GM19351 (cell line): ENCODE measurements around the gene RASEF.
"Not testable (repeated sequence)": the region's sequence is repeated elsewhere in the genome, so short reads cannot be mapped to it uniquely, and the experiment has no call there.

Source experiments
- ATAC-seq: cut with Tn5 transposase; IDR thresholded peaks from one replicate; pipeline ENCODE4 v1.9.1; 2021; ENCODE audit warnings: mild to moderate bottlenecking, moderate library complexity; ENCODE audit not compliant: unreplicated experiment

Gene RASEF

GRCh38 chr9:83062651-83063527 lies at the start of gene RASEF:
Gene RASEF, minus strand, starts transcription at chr9:83063142. Its CDS starts 275 bp downstream, at chr9:83062867.
- no peak for ATAC-seq

- no peak for ATAC-seq
These were observed 48.2 kb upstream of the RASEF start for GRCh38 chr9:83111169-83111568.

- no peak for ATAC-seq
These were observed 46.4 kb upstream of the RASEF start for GRCh38 chr9:83109296-83109695.

DNA sequence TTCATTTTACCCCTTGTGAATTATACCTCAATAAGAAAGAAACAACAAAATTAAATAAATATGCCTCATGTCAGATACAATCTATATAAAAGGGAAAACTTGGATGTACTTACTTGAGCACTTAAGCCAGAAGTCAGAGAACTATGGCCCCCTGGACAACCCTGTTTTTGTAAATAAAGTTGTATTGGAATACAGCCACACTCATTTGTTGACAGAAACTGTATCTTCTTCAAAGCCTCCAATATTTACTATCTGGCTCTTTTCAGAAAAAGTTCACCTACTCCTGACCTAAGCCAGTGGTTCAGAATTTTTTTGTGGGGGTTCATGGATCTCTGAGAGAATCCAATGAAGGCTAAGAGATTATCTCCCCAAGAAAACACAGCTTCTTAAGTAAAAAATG lies 45.3 kb upstream of the RASEF start:
- no peak for ATAC-seq

DNA sequence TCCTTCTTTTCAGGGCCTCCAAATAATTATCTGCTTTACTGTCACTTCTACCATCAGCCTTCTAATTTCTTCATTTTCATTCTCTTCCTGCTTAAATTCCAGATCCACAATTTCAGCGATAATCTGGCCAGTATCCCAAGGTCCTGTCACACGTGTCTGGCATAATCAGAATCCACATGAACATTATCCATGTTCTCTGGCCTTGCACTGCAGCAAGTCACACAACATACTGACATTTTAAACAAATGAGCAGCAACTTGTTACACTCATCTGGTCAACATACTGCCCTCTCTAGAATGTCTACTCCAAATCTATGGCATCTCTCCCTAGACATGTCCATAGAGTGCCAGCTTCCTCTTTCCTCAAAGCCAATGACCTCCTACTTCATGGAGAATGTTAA lies 43.8 kb upstream of the RASEF start:
- ATAC-seq: no peak

DNA sequence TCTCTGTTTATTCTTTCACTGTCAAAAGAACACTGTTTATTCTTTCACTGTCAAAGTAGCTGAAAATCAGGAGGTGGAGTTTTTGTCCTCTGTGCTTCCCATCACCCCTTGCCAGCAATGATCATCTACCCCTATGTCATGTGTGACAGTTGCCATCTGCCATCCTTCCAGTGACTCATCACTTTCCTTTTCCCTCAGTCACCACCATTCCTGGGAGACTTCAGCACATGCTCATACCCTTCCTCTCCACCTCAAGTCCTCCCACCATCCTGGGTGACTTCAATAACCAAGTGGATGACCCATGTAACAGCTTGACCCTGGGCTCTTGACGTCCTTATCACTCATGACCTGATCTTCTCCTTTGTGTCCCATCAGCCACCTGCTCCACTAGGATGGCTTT lies 43.3 kb upstream of the RASEF start:
- ATAC-seq: no peak

GRCh38 chr9:83097633-83098032 lies 34.7 kb upstream of the RASEF start:
- no peak for ATAC-seq

- ATAC-seq: not testable (repeated sequence)
These were observed 30.4 kb upstream of the RASEF start for GRCh38 chr9:83093311-83093710.

DNA sequence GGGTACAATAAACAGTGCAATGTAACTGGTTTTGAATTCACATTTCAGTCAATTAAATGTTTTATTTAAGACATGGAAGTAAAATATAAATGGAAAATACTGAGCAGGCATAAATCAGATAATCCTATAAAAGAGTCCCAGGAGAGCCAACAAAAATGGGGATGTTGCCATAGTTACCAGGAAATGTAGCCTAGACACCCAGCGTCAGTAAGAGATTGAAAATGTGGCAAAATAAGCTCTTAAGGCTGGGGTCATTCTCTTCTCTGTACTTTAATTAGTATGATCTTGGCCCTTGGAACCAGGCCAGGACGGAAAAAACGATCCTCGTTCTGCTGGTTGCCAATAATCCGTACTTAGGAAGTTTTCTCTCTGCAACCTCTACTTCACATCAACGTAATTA lies 18.9 kb upstream of the RASEF start:
- no peak for ATAC-seq

DNA sequence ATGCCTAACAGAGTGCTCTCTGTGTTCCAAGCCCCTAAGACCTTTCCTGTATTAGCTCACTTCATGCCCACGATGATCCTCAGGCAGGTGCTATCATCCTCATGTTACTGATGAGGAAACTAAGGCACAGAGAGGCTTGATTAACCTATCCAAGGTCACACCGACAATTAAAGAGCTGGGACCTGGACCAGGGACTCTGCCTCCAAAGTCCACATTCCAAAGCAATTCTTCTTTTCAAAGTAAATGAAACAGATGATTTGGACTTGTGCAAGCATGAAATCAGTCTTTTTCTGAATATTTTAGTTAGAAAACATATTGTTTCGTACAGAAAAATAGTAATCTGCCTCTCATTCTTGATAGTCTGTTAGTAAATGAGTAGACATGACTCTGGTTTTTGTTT lies 18.1 kb upstream of the RASEF start:
- no peak for ATAC-seq

- not testable (repeated sequence) for ATAC-seq
These were observed 13.0 kb upstream of the RASEF start for GRCh38 chr9:83075932-83076331.

DNA sequence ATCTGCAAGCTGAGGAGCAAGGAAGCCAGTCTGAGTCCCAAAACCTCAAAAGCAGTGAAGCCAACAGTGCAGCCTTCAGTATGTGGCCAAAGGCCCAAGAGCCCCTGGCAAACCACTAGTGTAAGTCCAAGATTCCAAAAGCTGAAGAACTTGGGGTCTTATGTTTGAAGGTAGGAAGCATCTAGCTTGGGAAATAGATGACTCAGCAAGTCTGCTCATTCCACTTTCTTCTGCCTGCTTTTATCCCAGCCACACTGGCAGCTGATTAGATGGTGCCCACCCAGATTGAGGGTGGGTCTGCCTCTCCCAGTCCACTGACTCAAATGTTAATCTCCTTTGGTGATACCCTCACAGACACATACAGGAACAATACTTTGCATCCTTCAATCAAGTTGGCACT lies 9.6 kb upstream of the RASEF start:
- not testable (repeated sequence) for ATAC-seq

- ATAC-seq: no peak
These were observed 8.7 kb upstream of the RASEF start for GRCh38 chr9:83071626-83072025.

GRCh38 chr9:83070261-83070660 lies 7.3 kb upstream of the RASEF start:
- no peak for ATAC-seq

GRCh38 chr9:83069651-83070050 lies 6.7 kb upstream of the RASEF start:
- no peak for ATAC-seq

- no peak for ATAC-seq
These were observed 5.5 kb upstream of the RASEF start for GRCh38 chr9:83068414-83068813.

- ATAC-seq: no peak
These were observed 4.6 kb upstream of the RASEF start for GRCh38 chr9:83067579-83067978.

DNA sequence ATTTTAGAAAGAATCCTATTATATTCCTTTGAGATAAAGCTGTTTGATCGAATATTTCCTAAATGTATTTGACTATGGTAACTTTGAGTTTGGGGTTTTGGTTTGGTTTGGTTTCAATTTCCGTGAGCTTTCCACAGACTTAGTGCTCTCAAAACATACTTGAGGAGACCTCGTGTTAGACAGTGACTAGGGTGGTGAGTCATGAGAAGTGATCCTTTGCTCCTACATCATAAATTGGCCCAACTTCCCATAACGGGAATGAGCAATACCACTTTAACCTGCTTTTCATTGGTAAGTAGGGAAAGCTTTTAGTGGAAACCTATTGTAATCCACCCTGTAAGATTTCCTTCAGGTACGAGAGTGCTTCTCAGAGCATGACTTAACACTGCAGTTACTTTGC lies 3.8 kb upstream of the RASEF start:
- ATAC-seq: no peak

- no peak for ATAC-seq
These were observed 2.3 kb upstream of the RASEF start for GRCh38 chr9:83065233-83065632.

DNA sequence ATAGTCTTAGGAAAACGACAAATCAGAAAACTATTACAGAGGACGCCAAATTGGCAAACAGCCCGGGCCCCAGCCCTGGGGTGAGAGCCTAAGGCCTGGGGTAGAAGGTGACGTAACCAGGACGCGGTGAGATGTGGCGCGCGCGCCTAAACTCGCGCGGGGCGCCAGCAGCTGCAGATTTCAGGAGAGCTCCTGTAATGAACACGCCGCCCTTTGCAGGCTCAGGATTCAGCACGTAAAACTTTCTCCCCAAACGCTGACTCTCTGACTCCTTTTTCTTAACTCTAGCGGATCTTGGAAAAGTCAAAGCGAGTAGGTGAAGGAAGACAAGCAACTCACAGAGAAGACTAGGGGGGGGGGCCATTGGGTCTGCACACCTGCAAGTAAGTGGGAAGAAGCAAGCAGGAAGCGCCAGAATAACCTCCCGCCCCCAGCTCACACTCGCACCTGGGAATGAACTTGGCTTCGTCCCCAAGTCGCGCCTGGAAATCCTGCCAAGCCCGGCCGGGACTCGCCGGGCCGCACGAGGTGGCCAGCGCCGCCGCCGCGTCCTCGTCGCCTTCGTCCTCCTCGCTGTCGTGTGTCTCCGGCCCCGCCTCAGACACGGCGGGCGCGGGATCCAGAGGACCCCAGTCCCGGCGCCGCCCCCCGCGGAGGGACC lies 822 bp downstream of the RASEF start:
- ATAC-seq: no peak

DNA sequence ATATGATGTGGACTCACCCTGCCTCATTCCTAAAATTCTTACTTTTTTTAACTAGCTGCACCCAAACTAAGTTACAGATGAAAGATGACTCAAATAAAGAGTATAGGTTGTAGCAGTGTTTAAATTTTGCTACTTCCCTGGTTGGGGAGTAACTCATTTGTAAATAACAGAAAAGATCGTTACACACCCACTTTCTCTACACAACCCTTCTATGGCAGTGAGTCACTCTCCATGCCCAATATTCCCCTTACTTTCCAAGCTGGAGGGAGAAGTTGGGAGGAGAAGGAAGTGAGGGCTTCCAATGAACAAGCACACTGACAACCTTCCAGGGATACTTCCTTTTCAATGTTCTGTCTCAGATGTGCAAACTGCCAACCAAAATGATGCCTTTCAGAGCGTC lies 1.9 kb downstream of the RASEF start:
- no peak for ATAC-seq

DNA sequence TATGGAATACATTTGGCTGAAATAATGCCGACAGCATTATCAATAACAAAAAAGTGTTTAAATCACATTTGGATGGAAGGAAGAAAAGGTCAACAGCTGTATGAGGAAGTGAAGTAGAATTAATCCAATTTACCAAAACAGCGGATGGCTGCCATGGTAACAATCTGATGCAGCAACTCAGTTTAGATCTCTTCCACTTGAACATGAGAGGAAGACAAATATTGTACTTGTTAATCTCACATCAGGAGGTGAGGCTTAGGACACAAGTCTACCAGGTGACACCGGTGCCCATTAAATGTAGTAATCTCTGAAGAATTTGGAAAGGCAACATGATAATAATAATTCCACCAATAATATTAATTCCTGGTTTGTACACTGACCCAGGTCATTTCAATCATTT lies 2.4 kb downstream of the RASEF start:
- ATAC-seq: no peak
